RWPE2 (cell line): ENCODE results near the gene PTPN14.

Experiments
- ATAC-seq: fragments of 200-7000 bp; cut with Tn5 transposase; 3 replicates; pipeline ENCODE4 v1.9.1; 2021; ENCODE audit warnings: low read depth
- DNase-seq: peaks from one replicate; pipeline ENCODE4 v3.0.0-alpha.2; 2020; ENCODE audit warnings: low spot score
- H3K27ac ChIP-seq: fragments of 450-650 bp; 2 replicates; pipeline ENCODE4 v1.5.1; 2017; ENCODE audit warnings: mild to moderate bottlenecking; ENCODE audit not compliant: poor library complexity, severe bottlenecking
- H3K27me3 ChIP-seq: fragments of 250-450 bp; sonication (Bioruptor Pico); 2 replicates; pipeline ENCODE4 v1.5.1; 2021; ENCODE audit warnings: mild to moderate bottlenecking, moderate library complexity; ENCODE audit not compliant: insufficient read depth, poor library complexity, severe bottlenecking
- H3K36me3 ChIP-seq: fragments of 250-450 bp; sonication (Bioruptor Pico); 2 replicates; pipeline ENCODE4 v1.5.1; 2020; ENCODE audit warnings: low read depth, mild to moderate bottlenecking, moderate library complexity
- H3K4me1 ChIP-seq: fragments of 250-450 bp; sonication (Bioruptor Pico); 2 replicates; pipeline ENCODE4 v1.5.1; 2021; ENCODE audit warnings: mild to moderate bottlenecking, moderate library complexity; ENCODE audit not compliant: insufficient read depth, poor library complexity, severe bottlenecking
- H3K4me3 ChIP-seq: fragments of 250-450 bp; sonication (Bioruptor Pico); 2 replicates; pipeline ENCODE4 v1.5.1; 2021; ENCODE audit warnings: mild to moderate bottlenecking, moderate library complexity; ENCODE audit not compliant: severe bottlenecking
- H3K9me3 ChIP-seq: fragments of 250-450 bp; sonication (Bioruptor Pico); 2 replicates; pipeline ENCODE4 v1.5.1; 2021; ENCODE audit warnings: mild to moderate bottlenecking, moderate library complexity; ENCODE audit not compliant: severe bottlenecking
- TF ChIP-seq, protein P1 (sequence below): fragments of 450-650 bp; IDR thresholded peaks from one replicate; pipeline ENCODE4 v1.5.1; 2017; ENCODE audit warnings: mild to moderate bottlenecking, moderate library complexity; ENCODE audit not compliant: poor library complexity, severe bottlenecking

Gene PTPN14

DNA sequence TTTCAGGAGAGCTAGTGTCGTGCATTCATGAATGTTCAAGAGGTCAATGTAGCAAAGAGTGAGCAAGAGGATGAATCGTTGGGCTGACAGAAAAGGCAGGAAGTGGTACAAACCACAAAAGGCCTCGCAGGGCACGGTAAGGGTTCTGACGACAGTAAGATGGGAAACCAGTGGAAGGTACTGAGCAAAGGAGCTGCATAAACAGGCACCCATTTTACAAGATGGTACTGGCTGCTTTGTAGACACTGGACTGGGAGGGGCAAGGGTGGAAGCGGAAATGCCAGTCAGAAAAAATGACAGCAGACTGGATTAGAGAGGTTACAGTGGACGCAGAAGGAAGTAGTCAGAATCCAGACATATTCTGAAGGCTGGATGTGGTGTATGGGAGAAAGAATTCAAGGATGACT is 123.5 kb downstream of the PTPN14 start:
- Histone ChIP-seq H3K36me3 (0 out of 2 replicates have a peak, but pooled peaks cover 3% of the 10 kb centered on the region), H3K4me3 (no peak overlapping the region), H3K27ac (peak overlapping the region; percentile 90), H3K9me3 (no peaks in the 10 kb centered on the region), H3K27me3 (no peaks in the 10 kb centered on the region), H3K4me1 (peaks cover 44% of the 10 kb centered on the region)
- TF ChIP-seq, protein P1, sequence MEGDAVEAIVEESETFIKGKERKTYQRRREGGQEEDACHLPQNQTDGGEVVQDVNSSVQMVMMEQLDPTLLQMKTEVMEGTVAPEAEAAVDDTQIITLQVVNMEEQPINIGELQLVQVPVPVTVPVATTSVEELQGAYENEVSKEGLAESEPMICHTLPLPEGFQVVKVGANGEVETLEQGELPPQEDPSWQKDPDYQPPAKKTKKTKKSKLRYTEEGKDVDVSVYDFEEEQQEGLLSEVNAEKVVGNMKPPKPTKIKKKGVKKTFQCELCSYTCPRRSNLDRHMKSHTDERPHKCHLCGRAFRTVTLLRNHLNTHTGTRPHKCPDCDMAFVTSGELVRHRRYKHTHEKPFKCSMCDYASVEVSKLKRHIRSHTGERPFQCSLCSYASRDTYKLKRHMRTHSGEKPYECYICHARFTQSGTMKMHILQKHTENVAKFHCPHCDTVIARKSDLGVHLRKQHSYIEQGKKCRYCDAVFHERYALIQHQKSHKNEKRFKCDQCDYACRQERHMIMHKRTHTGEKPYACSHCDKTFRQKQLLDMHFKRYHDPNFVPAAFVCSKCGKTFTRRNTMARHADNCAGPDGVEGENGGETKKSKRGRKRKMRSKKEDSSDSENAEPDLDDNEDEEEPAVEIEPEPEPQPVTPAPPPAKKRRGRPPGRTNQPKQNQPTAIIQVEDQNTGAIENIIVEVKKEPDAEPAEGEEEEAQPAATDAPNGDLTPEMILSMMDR = no peak
- DNase-seq (peak; percentile 74), ATAC-seq (peak; percentile 98)

DNA sequence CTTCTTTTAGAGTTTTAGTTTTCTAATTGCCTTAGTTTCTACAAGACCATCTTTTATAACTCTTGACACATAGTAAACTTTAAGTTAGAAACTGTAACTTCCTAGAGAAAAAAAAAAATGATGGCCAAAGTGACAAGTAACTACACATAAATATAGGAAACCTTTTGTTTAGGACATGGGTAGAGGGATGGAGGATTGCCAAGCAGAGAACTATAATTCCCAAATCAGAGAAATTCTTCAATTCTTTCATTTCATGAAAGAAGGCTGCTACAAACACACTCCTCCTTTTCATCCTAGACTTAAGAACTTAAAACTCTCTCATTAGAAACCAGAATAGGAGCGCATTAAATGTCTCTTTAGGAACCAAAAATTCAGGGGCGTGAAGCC is 125.0 kb downstream of the PTPN14 start:
- H3K9me3 ChIP-seq = no peaks in the 10 kb centered on the region
- no peaks in the 10 kb centered on the region for H3K27me3 ChIP-seq
- no peak for ATAC-seq
- peaks cover 52% of the 10 kb centered on the region for H3K4me1 ChIP-seq
- DNase-seq = no peak
- TF ChIP-seq, protein P1 = no peak
- 0 out of 2 replicates have a peak, but pooled peaks cover 3% of the 10 kb centered on the region for H3K36me3 ChIP-seq
- H3K27ac ChIP-seq = peak overlapping the region; percentile 90
- H3K4me3 ChIP-seq = no peak overlapping the region

DNA sequence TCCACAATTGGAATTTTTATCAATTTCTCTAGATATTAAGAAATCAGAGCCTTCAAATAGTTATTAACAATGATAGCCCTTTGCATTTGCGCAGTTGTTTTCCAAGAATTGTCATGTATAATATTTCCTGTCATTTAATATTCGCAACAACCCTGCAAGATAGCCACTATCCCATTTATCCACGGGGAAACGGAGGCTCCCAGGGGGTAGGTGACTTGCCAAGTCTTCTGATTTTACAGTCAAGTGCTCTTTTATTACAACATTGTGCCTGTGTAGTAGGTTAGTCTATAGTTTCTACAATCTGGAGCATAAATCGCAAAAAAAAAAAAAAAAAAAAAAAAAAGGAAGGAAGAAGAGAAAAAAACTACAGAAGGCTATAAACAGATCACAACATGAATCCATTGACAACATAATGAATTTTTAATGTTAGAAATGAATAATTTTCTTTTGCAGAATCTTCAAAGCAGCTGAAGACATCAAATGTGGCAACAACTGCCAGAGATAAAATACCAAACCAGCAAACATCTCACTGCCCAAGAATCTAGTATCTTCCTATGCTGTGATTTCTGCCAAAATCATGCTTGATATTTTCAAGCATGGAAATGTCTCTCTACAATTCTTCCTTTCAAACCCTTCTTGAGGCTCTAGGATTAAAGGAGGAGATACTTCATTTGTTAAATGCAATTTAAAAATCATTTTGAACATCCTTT is 125.5 kb downstream of the PTPN14 start:
- DNase-seq = no peak
- Histone ChIP-seq H3K27ac (peak overlapping the region; percentile 90), H3K9me3 (no peaks in the 10 kb centered on the region), H3K36me3 (0 out of 2 replicates have a peak, but pooled peaks cover 3% of the 10 kb centered on the region), H3K4me1 (peaks cover 55% of the 10 kb centered on the region), H3K4me3 (no peak overlapping the region), H3K27me3 (no peaks in the 10 kb centered on the region)
- ATAC-seq = no peak
- TF ChIP-seq, protein P1 = no peak

DNA sequence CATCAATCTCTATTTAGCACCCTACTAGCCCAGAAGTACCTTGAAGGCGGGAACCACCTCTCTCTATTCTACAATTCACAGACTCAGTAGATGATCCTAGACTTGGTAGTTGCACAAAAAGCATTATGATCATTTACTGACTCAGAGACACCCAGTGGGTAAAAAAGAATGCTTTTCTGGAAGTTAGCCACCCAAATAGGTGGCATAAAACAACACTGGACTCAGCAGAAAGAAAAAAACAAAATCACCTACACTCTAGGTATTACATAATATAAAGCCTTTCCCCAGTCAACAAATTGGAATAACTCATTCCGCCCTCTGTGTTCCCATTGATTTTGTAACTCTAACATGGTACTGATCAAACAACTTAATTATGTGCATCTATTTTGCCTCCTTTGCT is 126.3 kb downstream of the PTPN14 start:
- Histone ChIP-seq H3K36me3 (0 out of 2 replicates have a peak, but pooled peaks cover 3% of the 10 kb centered on the region), H3K4me3 (no peak overlapping the region), H3K27ac (peak overlapping the region; percentile 90), H3K4me1 (peaks cover 63% of the 10 kb centered on the region), H3K27me3 (no peaks in the 10 kb centered on the region), H3K9me3 (no peaks in the 10 kb centered on the region)
- TF ChIP-seq, protein P1 = no peak
- no peak for DNase-seq
- ATAC-seq = no peak

DNA sequence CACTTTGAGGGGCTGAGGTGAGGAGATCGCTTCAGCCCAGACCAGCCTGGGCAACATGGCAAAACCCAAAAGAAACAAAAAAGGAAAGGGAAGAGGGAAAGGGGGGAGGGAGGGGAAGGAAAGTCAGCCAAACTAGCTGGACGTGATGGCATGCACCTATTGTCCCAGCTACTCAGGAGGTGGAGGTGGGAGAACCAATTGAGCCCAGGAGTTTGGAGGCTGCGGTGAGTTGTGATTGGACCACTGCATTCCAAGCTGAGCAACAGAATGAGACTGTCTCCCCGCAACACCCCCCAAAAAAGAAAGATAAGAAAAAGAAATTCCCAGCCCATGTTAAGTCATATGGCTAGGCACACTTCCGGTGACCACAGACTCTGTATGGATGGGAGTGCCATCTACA is 128.4 kb downstream of the PTPN14 start:
- Histone ChIP-seq H3K36me3 (no peaks in the 10 kb centered on the region), H3K27me3 (no peaks in the 10 kb centered on the region), H3K9me3 (no peaks in the 10 kb centered on the region), H3K4me1 (peaks cover 53% of the 10 kb centered on the region), H3K27ac (peak overlapping the region; percentile 90), H3K4me3 (no peak overlapping the region)
- DNase-seq (no peak), ATAC-seq (no peak)
- TF ChIP-seq, protein P1 = no peak
